NCI-H82 (cell line): ENCODE results near the gene TTLL1.
"Not testable (repeated sequence)": the region's sequence is repeated elsewhere in the genome, so short reads cannot be mapped to it uniquely, and the experiment has no call there.

Source experiments
- DNase-seq: peaks from one replicate; lab custom pipeline; 2025; lab: John Stamatoyannopoulos, UW

Gene TTLL1

DNA sequence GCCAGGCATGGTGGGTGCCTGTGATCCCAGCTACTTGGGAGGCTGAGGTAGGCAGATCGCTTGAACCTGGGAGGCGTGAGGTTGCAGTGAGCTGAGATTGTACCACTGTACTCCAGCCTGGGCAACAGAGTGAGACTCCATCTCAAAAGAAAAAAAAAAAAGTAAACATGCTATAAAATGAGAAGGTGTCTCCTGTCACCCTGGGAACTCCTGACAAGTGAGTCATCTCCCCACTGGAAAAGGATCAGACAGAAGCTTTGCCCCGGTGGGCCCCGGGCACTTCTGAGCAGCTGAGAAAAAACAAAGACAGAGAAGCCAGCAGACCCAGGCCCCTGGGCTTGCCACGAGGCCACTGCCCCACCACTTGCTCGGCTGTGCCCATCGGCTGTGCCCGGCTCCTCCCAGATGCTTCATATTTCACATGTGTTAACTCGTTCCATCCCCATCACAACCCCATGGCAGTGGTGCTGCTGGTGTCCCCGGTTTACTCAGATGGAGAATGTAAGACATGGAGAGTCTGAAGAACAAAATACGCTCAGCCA lies 22.3 kb downstream of the TTLL1 start:
- DNase-seq: no peak

DNA sequence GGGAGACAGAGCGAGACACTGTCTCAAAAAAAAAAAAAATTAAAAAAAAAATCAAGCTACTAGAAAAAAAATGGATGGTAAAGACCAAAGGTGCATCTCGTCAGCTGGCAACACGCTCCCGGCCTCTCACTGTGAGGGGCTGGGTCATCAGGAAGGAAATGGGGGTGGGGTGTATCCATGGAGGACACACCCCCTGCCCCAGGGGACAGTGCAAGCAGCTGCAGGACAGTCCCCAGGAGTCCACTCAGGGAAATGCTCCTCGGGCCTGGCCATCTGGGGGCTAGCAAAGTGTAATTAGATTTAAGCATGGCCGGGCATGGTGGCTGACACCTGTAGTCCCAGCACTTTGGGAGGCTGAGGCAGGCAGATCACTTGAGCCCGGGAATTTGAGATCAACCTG lies 23.1 kb downstream of the TTLL1 start:
- DNase-seq: no peak

DNA sequence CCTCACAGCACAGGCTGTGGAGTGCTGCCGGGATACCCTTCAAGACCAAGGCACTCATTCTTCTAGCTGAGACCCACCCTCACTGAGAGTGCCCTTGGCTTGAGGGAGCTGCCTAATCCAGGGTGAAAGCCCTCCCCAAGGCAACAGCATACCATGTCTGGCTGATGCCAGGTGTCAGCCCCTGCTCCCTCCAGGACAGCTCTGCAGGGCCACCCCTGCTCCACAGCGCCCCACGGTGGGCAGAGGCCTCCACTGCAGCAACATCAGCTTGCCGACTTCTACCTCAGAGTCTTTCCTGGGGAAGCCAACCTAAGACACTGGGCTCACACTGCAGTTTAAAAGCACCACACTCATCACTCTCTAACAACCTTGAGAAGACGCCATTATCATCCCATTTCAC lies 29.0 kb downstream of the TTLL1 start:
- DNase-seq: peak; percentile 69

DNA sequence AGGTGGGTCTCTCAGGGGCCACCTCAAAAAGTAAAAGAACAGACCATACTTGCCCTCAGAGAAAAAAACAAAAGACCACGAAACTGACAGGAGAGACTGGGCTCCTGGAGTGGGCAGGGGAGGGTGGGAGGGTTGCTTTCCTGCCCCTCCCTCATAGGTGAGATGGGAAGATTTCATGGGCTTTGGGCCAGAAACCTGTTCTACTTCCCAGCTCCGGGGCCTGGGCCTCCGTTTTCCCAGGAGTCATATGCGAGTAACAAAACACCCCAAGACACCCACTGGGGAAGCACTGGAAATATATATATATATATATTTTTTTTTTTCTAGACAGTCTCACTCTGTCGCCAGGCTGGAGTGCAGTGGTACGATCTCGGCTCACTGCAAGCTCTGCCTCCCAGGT lies 31.6 kb downstream of the TTLL1 start:
- no peak for DNase-seq

DNA sequence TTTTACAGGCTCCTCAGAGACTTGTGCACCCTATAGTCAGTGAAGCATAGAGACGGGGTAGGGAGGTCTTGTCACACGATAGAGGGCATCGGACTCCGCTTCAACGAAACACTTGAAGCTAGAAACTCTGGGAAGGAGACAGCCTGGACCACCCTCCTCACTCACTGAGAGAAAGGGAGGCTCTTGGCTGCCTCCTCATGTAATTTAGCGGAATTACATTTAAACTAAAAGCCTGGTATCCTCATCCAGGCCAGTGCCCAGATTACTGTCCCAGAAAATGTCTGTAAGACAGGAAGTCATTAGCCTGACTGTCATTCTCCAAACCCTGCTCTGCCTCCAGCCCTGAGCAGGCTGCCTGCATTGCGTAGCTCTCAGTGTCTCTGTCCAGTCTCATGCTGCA lies 36.0 kb downstream of the TTLL1 start:
- DNase-seq: peak; percentile 57

DNA sequence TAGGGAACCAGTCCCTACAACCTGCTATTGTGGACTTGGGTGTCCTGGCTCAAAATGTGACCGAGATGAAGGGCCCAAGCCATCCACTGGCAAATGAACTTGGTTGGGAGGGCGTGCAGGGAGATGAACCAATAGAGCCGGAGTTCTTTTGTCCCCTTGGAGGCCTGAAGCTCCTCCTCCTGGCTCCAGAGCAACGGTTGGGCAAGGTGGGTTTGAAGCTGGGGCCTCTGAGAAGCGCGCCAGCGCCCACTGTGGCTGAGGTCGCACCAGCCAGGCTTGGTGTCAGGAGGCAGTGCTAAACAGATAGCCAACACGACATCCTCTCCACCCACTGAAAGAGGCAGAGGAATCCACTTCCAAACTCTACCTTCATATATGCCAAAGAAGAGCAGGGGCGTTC lies 38.2 kb downstream of the TTLL1 start:
- peak; percentile 51 for DNase-seq

DNA sequence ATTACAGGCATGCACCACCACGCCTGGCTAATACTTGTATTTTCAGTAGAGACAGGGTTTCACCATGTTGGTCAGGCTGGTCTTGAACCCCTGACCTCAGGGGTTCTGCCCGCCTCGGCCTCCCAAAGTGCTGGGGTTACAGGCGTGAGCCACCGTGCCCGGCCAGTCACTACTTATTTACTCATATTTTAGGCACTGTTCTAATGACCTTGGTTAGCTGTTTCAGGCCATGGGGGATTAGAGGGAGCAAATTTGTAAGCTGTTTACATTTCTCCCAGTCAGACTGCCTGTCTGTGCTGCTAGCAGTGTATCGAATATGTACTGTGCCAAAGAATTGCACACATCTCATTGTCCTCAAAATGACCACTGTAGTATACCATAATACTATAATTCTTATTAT lies 41.6 kb downstream of the TTLL1 start:
- peak; percentile 44 for DNase-seq

DNA sequence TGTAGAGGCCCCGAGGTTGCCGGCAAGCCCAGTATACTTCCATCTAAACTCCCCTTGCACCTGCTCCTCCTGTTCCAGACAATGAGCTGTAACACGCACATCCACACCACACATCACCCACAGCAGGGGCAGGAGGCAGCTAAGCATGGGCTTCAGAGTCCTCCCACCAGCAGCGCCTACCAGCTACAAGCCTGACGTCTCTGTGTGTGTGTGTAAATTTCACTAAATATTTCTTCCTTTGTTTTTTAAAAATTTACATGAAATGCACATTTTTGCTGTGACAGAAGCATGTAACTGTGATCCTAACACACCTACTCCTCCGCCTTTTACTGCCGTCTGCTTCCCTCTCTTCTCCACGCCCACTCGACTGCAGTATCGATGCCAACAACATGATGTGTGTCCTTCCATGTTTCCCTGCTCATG lies 44.9 kb downstream of the TTLL1 start:
- DNase-seq: no peak

DNA sequence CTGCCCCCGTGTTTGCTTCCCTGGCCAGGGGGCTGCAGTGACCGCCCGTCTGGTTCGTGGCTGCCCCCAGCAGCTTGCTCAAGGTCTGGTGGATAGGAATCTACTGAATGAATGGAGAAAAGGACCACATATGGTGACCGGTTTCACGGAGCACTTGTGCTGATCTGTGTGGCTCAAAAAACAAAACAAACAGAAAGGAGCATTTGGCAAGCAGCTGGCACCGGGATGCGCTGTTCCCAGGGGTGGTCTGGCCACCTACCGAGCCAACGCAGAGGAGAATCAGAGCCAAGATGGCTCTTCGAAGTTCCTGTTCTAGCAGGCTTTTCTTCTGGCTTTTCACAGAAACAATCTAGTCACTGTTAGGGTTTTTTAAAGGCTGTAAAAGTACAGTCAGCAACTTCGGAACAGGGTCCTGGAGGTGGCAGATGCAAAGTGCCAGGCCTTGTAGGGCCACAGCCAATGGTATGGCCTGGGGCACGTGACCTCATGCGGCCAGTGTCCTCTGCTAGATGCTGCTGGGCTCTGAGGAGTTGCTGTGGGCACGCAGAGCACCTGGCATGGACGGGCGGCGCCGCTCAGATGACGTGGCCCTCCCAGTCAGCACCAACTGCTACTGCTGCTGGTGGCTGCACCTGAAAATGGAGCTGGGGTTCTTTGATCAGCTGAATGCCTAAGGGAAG lies 47.0 kb downstream of the TTLL1 start:
- no peak for DNase-seq

DNA sequence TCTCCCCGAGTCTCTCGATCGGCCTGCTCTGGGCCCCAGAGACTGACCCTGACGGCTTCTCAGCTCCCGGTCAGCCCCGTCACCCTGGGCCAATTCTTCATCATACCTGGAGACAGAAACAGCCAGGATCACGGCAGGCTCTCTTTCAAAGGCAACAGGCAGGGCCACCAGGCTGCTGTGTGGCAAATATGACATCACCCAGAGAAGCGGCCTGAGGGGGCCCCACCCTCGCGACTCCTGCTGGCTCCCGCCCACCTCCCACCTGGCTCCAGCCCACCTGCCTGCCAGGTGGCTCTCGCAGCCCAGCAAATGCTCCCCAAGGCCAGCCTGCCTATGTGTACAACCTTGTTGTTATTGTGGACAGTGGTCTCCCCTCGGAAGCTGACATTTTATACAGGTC lies 49.4 kb downstream of the TTLL1 start:
- no peak for DNase-seq

DNA sequence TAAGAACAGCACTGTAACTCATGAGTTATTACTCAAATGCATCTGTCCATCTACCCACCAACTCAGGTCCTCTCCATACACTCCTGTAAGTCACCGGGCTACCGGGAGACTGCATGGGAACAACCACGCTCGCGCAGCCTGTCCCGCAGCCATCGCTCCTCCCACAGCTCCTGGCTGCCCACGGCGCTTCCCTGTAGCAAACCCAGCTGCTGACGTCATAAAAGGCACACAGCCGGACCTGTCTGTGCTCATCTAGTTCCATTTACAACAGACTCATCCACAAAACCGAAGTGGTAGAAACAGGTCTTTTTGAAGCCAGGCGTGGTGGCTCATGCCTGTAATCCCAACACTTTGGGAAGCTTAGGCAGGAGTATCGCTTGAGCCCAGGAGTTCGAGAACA lies 50.9 kb downstream of the TTLL1 start:
- no peak for DNase-seq

DNA sequence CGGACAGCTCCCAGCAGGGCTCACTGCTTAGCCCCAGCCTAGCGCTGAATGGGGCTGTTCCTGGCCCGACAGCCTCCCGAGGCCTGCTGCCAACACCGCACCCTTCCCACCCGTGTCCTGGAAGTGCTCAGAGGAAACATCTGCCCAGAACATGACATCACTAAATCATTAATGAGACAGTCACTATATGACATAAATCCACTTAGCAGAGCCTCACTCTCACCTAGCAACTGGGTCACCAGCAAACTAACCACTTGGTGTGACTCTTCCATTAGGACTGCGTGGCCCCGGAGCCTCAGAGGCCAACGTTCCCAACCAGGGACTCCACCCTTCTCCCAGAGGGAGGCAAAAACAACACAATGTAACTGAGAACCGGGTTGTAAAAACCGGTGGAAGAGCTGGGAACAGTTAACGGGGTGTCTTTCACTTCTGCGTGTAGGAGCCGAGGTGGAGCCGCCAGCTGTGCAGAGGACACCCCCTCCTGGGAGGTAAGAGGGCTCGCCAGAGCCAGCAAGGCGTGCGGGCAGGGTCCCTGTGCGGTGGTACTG lies 52.8 kb downstream of the TTLL1 start:
- peak; percentile 59 for DNase-seq

DNA sequence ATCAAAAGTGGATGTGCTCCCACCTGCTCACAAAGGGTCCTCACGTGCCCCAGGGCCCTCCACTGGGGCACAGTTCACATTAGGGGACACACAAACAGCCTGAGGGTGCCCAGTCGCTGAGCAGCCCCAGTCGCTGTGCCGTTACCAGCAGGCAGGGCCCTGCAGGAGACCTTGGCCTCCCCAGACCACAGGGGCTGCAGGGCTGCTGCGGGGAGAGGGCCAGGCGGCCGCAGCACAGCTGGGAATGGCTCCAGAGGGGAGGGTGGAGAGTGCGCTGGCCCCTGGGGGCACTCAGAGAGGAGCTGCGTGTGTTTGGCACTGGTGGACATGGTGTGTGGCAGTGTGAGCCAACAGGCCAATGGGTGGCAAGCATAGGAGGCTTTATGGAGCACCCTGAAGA lies 53.9 kb downstream of the TTLL1 start:
- no peak for DNase-seq

DNA sequence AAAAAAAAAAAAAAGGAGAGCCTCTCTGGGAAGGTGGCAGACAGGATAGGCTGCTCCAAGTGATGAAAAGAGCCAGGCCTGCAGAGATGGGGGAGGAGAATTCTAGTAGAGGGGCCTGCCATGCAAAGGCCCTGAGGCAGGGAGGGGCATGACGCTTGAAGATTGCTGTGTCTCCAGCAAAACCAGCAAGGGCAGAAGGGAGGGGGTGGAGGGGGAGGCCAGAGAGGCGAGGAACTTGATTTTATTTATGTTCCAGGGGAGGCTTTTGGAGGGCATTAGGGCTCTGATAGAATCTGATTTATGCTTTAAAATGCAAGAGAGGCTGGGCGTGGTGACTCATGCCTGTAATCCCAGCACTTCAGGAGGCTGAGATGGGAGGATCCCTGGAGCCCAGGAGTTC lies 57.6 kb downstream of the TTLL1 start:
- no peak for DNase-seq

DNA sequence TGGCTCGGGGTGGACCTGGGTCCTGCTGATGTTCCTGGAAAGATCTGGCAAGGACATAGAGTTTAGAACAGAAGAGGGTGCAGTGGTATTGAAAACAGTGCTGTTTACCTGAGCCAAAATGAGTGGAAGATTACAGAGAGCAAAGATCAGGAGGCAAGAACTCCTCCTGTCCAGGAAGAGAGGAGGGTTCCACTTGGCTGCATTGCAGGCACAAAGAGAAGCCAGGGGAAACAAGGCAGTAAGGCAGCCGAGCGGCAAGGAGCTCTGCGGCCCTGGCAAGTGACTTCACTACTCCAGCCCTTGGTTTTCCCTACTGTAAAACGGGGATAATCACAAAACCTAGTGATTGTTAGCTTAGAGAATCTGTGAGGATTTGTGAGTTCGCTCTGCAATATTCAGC lies 70.6 kb downstream of the TTLL1 start:
- no peak for DNase-seq

DNA sequence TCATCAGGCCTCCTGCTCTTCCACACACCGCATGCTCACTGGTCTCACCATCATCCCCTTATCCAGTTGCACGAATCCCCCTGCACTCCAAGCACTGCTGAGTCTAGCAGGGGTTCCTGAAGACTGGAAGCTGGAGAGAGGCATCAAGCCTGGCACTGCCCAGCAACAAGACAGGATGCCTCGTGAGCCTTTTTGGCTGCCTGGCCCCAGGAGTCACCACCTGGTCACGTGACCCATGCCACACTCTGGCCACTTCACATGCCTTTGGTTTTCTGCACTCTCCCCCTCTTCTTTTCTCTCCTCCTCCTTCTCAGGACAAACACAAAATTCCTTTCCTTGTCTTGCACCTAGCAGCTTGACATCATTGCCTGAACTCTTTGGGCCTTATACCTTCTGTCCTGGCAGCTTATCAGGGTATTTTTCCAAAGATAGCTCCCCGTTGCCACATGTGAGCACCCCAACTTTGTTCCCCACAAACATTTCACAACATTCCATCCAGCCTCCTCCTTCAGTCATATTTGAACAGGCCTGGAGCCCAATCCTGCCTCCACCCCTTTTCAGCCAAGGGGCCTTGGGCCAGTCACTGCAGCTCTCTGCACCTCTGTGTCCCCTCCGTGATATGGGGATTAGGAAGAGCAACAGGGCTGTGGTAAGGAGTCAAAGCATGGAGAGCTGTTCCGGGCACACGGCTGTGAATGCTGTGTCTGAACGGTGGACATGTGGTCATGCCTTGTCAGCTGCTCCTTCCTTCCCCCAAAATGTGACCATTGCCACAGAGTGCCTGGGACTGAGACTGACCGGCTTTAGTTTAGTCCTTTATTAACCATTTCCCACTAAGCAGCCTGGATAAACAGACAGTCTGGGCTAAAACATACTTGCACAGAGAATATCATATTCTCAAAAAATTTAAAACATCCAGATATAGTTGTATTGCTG lies 71.4 kb downstream of the TTLL1 start:
- DNase-seq: no peak

DNA sequence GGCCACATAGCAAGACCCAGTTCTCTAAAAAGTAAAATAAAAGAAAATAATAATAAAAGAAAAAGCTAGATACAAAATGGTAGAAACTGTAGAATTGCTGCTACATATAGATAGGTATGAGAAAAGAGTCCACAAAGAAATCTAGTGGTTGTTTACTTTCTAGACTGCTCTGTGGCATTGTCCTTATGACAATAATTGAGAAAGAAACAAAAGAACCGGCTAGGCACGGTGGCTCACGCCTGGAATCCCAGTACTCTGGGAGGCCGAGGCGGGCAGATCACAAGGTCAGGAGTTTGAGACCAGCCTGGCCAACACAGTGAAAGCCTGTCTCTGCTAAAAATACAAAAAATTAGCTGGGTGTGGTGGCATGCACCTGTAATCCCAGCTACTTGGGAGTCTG lies 73.0 kb downstream of the TTLL1 start:
- DNase-seq: not testable (repeated sequence)

DNA sequence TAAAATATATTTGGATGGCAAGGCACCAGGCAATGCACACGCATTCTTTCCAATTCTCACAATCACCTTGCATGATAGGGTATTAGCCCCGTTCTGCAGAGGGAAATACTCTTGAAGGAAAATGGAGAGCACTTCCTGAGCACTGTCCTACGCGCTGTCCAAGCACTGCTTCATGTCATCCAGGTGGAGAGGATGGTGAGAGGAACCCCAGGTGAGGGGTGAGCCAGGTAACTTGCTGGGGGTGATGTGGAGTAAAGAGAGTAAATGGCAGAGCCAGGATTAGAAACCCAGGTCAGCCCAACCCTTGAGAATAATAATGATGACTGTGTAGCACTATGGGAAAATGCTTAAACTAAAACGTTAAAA lies 73.5 kb downstream of the TTLL1 start:
- DNase-seq: no peak

DNA sequence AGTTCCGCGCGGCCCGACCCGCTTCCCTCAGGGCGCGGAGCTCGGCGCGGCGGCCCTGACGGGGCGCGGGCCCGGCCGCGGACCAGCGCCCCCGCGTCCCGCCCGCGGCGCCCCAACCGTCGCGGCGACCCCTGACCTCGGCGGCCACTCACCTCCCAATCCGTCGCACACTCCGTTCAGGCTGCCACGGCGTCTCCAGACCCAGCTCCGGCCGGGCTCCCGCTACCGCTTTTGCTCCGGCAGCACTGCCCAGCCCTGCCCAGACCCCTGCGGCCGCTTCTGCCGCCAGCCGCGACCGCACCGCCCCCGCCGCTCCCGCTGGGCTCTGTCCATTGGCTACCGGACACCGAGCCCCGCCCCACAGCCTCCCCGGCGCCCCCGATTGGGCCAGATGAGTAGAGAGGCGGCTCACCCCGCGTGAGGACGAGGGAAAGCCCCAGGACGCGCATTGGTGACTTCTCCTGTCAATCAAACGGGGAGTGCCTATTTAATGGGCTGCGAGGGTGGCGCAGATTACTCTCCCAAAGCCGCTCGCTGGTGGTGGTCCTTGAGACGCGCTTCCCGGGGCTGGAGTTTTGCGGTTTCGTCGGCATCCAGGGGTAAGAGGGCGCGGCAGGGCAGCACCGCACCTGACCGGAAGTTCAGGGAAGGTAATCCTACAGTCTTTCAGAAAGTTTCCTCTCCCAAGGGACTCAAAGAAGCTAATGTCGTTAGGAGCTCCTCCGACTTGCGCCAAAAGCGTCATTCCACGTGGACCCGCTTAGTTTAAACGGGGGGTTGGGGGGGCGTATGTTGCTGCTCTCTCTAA lies 74.1 kb downstream of the TTLL1 start, which contains the start of gene PACSIN2:
PACSIN2 (minus strand) TSS at position 281 of the 808 bp plus-strand sequence. CDS start 103,069 bp downstream, outside the sequence.
- peak; percentile 98 for DNase-seq

DNA sequence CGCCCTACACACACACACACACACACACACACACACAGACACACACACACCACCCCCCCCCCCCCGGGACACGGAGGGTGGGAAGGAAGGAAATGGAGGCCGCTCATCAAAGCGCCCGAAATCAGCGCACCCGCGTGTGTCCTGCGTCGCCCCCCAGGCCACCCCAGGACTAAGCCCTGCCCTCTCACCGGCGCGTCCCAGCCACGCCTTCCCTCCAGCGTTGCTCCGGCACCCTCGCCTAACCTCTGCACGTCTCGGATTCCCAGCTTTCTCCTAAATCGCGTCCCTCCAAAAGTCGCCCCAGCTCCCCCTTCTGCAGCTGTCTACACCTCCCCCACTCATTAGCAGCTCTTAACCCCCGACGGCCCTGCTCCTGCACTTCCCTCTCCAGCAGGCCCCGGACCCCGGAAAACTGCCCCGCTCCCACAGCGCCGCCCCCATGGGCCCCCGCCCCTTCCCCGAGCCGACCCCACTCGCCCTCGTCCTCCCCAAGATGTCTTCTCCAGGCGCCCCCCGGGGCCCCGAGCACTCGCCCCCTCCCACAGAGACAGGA lies 74.8 kb downstream of the TTLL1 start:
- peak; percentile 61 for DNase-seq
